Esophagus squamous epithelium (tissue), 4 donors: ENCODE data around the gene HSPB9.

Experiments
- CTCF ChIP-seq, 6 experiments: fragments of 450-650 bp in 4 of 6; fragments of 200-600 bp in 2 of 6; sonication (generic) in 2 of 6; IDR thresholded peaks; one replicate each; pipeline ENCODE4 v1.5.1; 2016 to 2019; ENCODE audit warnings: antibody characterized with exemption in 6 of 6, mild to moderate bottlenecking in 4 of 6, moderate library complexity in 4 of 6
- POLR2A ChIP-seq, 4 donors: fragments of 450-650 bp; IDR thresholded peaks; one replicate each; pipeline ENCODE4 v1.6.1; 2017; ENCODE audit warnings: antibody characterized with exemption in 4 of 4, mild to moderate bottlenecking in 4 of 4, moderate library complexity in 3 of 4

DNA sequence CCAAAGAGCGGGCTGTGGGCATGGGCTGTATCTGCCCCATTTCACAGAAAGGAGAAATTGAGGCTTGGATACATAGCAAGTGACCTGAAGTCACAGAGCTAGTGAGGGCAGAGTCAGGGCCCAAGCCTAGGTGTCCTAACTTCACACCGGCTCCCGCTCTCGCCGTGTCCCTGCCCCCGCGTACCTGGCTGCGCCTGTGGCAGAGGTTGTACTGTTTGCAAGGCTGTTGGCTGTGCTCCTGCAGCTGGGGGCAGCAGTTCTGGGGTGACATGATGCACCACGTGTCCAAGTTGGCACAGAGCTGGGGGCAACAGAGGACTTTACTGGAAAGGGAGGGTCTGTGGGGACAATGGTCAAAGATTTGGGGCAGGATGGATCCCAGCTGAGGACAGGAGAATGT is 13.5 kb upstream of the HSPB9 start:
- no peak for TF ChIP-seq CTCF (IDR thresholded peaks at IDR 0.05)
- TF ChIP-seq POLR2A (IDR thresholded peaks at IDR 0.05), result no peak
